ENCODE data around the gene GPR26.

The GPR26 gene

GRCh38 chr10:123682477-123682876 is 16.3 kb downstream of the GPR26 start:
- no peak for FAIRE-seq
- TF ChIP-seq TAF1 (IDR thresholded peaks at IDR 0.05; ENCODE audit: borderline replicate concordance, low read depth, low read length) (no peak), POLR2A (IDR thresholded peaks at IDR 0.05; ENCODE audit: low read depth, low read length) (no peak), POLR2AphosphoS5 (IDR thresholded peaks at IDR 0.05; ENCODE audit: low read depth, low read length) (no peak)
- no peak for DNase-seq (ENCODE audit: insufficient read length)

GRCh38 chr10:123683459-123683858 is 17.3 kb downstream of the GPR26 start:
- FAIRE-seq (no peak), DNase-seq (ENCODE audit: insufficient read length) (no peak)
- no peak for TF ChIP-seq POLR2A (IDR thresholded peaks at IDR 0.05; ENCODE audit: low read depth, low read length)
- TF ChIP-seq TAF1 (IDR thresholded peaks at IDR 0.05; ENCODE audit: borderline replicate concordance, low read depth, low read length): no peak
- no peak for TF ChIP-seq POLR2AphosphoS5 (IDR thresholded peaks at IDR 0.05; ENCODE audit: low read depth, low read length)

- no peak for FAIRE-seq
- no peak for TF ChIP-seq POLR2AphosphoS5 (IDR thresholded peaks at IDR 0.05; ENCODE audit: low read depth, low read length)
- no peak for TF ChIP-seq TAF1 (IDR thresholded peaks at IDR 0.05; ENCODE audit: borderline replicate concordance, low read depth, low read length)
- TF ChIP-seq POLR2A (IDR thresholded peaks at IDR 0.05; ENCODE audit: low read depth, low read length): no peak
- no peak for DNase-seq (ENCODE audit: insufficient read length)
These were observed 17.7 kb downstream of the GPR26 start for GRCh38 chr10:123683865-123684264.

GRCh38 chr10:123685260-123685659 is 19.1 kb downstream of the GPR26 start:
- no peak for FAIRE-seq
- no peak for DNase-seq (ENCODE audit: insufficient read length)
- TF ChIP-seq POLR2A (IDR thresholded peaks at IDR 0.05; ENCODE audit: low read depth, low read length): no peak
- TF ChIP-seq TAF1 (IDR thresholded peaks at IDR 0.05; ENCODE audit: borderline replicate concordance, low read depth, low read length): no peak
- TF ChIP-seq POLR2AphosphoS5 (IDR thresholded peaks at IDR 0.05; ENCODE audit: low read depth, low read length): no peak

- no peak for DNase-seq (ENCODE audit: insufficient read length)
- no peak for FAIRE-seq
- TF ChIP-seq POLR2AphosphoS5 (IDR thresholded peaks at IDR 0.05; ENCODE audit: low read depth, low read length): no peak
- TF ChIP-seq TAF1 (IDR thresholded peaks at IDR 0.05; ENCODE audit: borderline replicate concordance, low read depth, low read length): no peak
- no peak for TF ChIP-seq POLR2A (IDR thresholded peaks at IDR 0.05; ENCODE audit: low read depth, low read length)
These were observed 21.6 kb downstream of the GPR26 start for GRCh38 chr10:123687758-123688157.

- DNase-seq (ENCODE audit: insufficient read length) (no peak), FAIRE-seq (no peak)
- TF ChIP-seq POLR2A (IDR thresholded peaks at IDR 0.05; ENCODE audit: low read depth, low read length): no peak
- TF ChIP-seq TAF1 (IDR thresholded peaks at IDR 0.05; ENCODE audit: borderline replicate concordance, low read depth, low read length): no peak
- TF ChIP-seq POLR2AphosphoS5 (IDR thresholded peaks at IDR 0.05; ENCODE audit: low read depth, low read length): no peak
These were observed 23.7 kb downstream of the GPR26 start for GRCh38 chr10:123689880-123690279.

GRCh38 chr10:123703195-123703790 is 37.1 kb downstream of the GPR26 start:
- TF ChIP-seq POLR2A (IDR thresholded peaks at IDR 0.05; ENCODE audit: low read depth, low read length): no peak
- no peak for FAIRE-seq
- DNase-seq (ENCODE audit: insufficient read length): no peak

GRCh38 chr10:123704076-123704475 is 37.9 kb downstream of the GPR26 start:
- FAIRE-seq (no peak), DNase-seq (ENCODE audit: insufficient read length) (no peak)
- no peak for TF ChIP-seq POLR2A (IDR thresholded peaks at IDR 0.05; ENCODE audit: low read depth, low read length)
- no peak for TF ChIP-seq POLR2AphosphoS5 (IDR thresholded peaks at IDR 0.05; ENCODE audit: low read depth, low read length)
- no peak for TF ChIP-seq TAF1 (IDR thresholded peaks at IDR 0.05; ENCODE audit: borderline replicate concordance, low read depth, low read length)

- FAIRE-seq (no peak), DNase-seq (ENCODE audit: insufficient read length) (no peak)
- TF ChIP-seq TAF1 (IDR thresholded peaks at IDR 0.05; ENCODE audit: borderline replicate concordance, low read depth, low read length): no peak
- no peak for TF ChIP-seq POLR2A (IDR thresholded peaks at IDR 0.05; ENCODE audit: low read depth, low read length)
- no peak for TF ChIP-seq POLR2AphosphoS5 (IDR thresholded peaks at IDR 0.05; ENCODE audit: low read depth, low read length)
These were observed 38.7 kb downstream of the GPR26 start for GRCh38 chr10:123704812-123705211.

- DNase-seq (ENCODE audit: insufficient read length) (no peak), FAIRE-seq (no peak)
- TF ChIP-seq POLR2AphosphoS5 (IDR thresholded peaks at IDR 0.05; ENCODE audit: low read depth, low read length) (no peak), POLR2A (IDR thresholded peaks at IDR 0.05; ENCODE audit: low read depth, low read length) (no peak), TAF1 (IDR thresholded peaks at IDR 0.05; ENCODE audit: borderline replicate concordance, low read depth, low read length) (no peak)
These were observed 40.1 kb downstream of the GPR26 start for GRCh38 chr10:123706236-123706635.

- DNase-seq (ENCODE audit: insufficient read length) (no peak), FAIRE-seq (no peak)
- TF ChIP-seq POLR2AphosphoS5 (IDR thresholded peaks at IDR 0.05; ENCODE audit: low read depth, low read length) (no peak), TAF1 (IDR thresholded peaks at IDR 0.05; ENCODE audit: borderline replicate concordance, low read depth, low read length) (no peak), POLR2A (IDR thresholded peaks at IDR 0.05; ENCODE audit: low read depth, low read length) (no peak)
These were observed 49.4 kb downstream of the GPR26 start for GRCh38 chr10:123715546-123715945.

GRCh38 chr10:123717336-123717735 is 51.2 kb downstream of the GPR26 start:
- DNase-seq (ENCODE audit: insufficient read length): no peak
- TF ChIP-seq POLR2A (IDR thresholded peaks at IDR 0.05; ENCODE audit: low read depth, low read length) (no peak), POLR2AphosphoS5 (IDR thresholded peaks at IDR 0.05; ENCODE audit: low read depth, low read length) (no peak), TAF1 (IDR thresholded peaks at IDR 0.05; ENCODE audit: borderline replicate concordance, low read depth, low read length) (no peak)
- no peak for FAIRE-seq
